GM23338 (cell line): ENCODE measurements around the gene PPP1R3E. TPM values are rescaled to one million over a fixed set of nuclear protein-coding genes. Genes with fewer than 3 reads are reported as not detected.

Source experiments
- ATAC-seq: fragments of 200-7000 bp; cut with Tn5 transposase; 3 replicates; pipeline ENCODE4 v1.9.1; 2020
- DNase-seq: peaks from one replicate; pipeline ENCODE4 v3.0.0-alpha.2; 2015; ENCODE audit warnings: low spot score
- H2AFZ ChIP-seq: fragments of 200-600 bp; sonication (generic); 2 replicates; pipeline ENCODE4 v1.8.0; 2016; ENCODE audit warnings: antibody characterized with exemption, mild to moderate bottlenecking, moderate library complexity
- H3F3A ChIP-seq: fragments of 200-600 bp; sonication (generic); replicated peaks from 2 replicates; pipeline ENCODE4 v1.8.0; 2017; ENCODE audit warnings: antibody characterized with exemption, mixed run types, low read depth
- H3K27ac ChIP-seq: fragments of 200-600 bp; sonication (generic); 2 replicates; pipeline ENCODE4 v1.6.1; 2016; ENCODE audit warnings: low read depth
- H3K27me3 ChIP-seq: fragments of 200-600 bp; sonication (generic); 2 replicates; pipeline ENCODE4 v1.8.0; 2016; ENCODE audit warnings: mild to moderate bottlenecking, mixed run types, moderate library complexity; ENCODE audit not compliant: insufficient read depth
- H3K36me3 ChIP-seq: fragments of 200-600 bp; sonication (generic); 2 replicates; pipeline ENCODE4 v1.8.0; 2016; ENCODE audit warnings: mild to moderate bottlenecking; ENCODE audit not compliant: insufficient read depth
- H3K4me1 ChIP-seq: fragments of 200-600 bp; sonication (generic); 2 replicates; pipeline ENCODE4 v1.8.0; 2016; ENCODE audit warnings: mild to moderate bottlenecking, moderate library complexity; ENCODE audit not compliant: insufficient read depth
- H3K4me2 ChIP-seq: fragments of 200-600 bp; sonication (generic); 2 replicates; pipeline ENCODE4 v1.7.1; 2017; ENCODE audit warnings: mixed run types
- H3K4me3 ChIP-seq: fragments of 200-600 bp; sonication (generic); 2 replicates; pipeline ENCODE4 v1.6.1; 2016; ENCODE audit warnings: mixed run types
- H3K79me2 ChIP-seq: fragments of 200-600 bp; sonication (generic); replicated peaks from 2 replicates; pipeline ENCODE4 v1.8.0; 2017; ENCODE audit warnings: mild to moderate bottlenecking; ENCODE audit not compliant: insufficient read depth
- H3K9me2 ChIP-seq: fragments of 200-600 bp; sonication (generic); 2 replicates; pipeline ENCODE4 v1.8.0; 2017; ENCODE audit not compliant: insufficient read depth
- H4K20me1 ChIP-seq: fragments of 200-600 bp; sonication (generic); replicated peaks from 2 replicates; pipeline ENCODE4 v1.8.0; 2017; ENCODE audit warnings: mild to moderate bottlenecking; ENCODE audit not compliant: insufficient read depth
- H3K27ac Mint-ChIP-seq: 2 replicates; pipeline ENCODE4 v1.8.0; 2020; ENCODE audit warnings: inconsistent platforms, mild to moderate bottlenecking, moderate library complexity, mixed read lengths
- H3K27me3 Mint-ChIP-seq: 3 replicates; pipeline ENCODE4 v1.8.0; 2022; ENCODE audit warnings: low read depth, mild to moderate bottlenecking, moderate library complexity, mixed read lengths, inconsistent platforms; ENCODE audit not compliant: insufficient read depth, poor library complexity
- H3K36me3 Mint-ChIP-seq: 3 replicates; pipeline ENCODE4 v1.8.0; 2021; ENCODE audit warnings: low read depth, mild to moderate bottlenecking, inconsistent platforms, moderate library complexity, mixed read lengths
- H3K4me1 Mint-ChIP-seq: 3 replicates; pipeline ENCODE4 v1.8.0; 2020; ENCODE audit warnings: mild to moderate bottlenecking, inconsistent platforms, mixed read lengths
- H3K4me3 Mint-ChIP-seq: 3 replicates; pipeline ENCODE4 v1.8.0; 2021; ENCODE audit warnings: moderate library complexity, mild to moderate bottlenecking, inconsistent platforms, mixed read lengths
- H3K9me3 Mint-ChIP-seq: 3 replicates; pipeline ENCODE4 v1.8.0; 2020; ENCODE audit warnings: moderate library complexity, mild to moderate bottlenecking, inconsistent platforms, mixed read lengths
- CREB1 ChIP-seq: fragments of 250-450 bp; sonication (Bioruptor Pico); IDR thresholded peaks from 2 replicates; pipeline ENCODE4 v1.5.0; 2020; ENCODE audit warnings: low read depth, mild to moderate bottlenecking, moderate library complexity
- EZH2 ChIP-seq: fragments of 200-600 bp; sonication (generic); IDR thresholded peaks from one replicate; pipeline ENCODE4 v1.8.0; 2017; ENCODE audit warnings: antibody characterized with exemption, mild to moderate bottlenecking, low read depth; ENCODE audit not compliant: unreplicated experiment
- EZH2phosphoT487 ChIP-seq: fragments of 200-600 bp; sonication (generic); IDR thresholded peaks from one replicate; pipeline ENCODE4 v1.8.1; 2018; ENCODE audit warnings: antibody characterized with exemption; ENCODE audit not compliant: unreplicated experiment
- NANOG ChIP-seq: IDR thresholded peaks from 2 replicates; pipeline ENCODE4 v1.6.1; 2016; ENCODE audit warnings: antibody characterized with exemption, borderline replicate concordance
- POLR2AphosphoS5 ChIP-seq: IDR thresholded peaks from 2 replicates; pipeline ENCODE4 v1.6.1; 2016; ENCODE audit warnings: antibody characterized with exemption, low read depth
- STAT1 ChIP-seq: IDR thresholded peaks from one replicate; pipeline ENCODE4 v1.6.1; 2016; ENCODE audit warnings: antibody characterized with exemption; ENCODE audit not compliant: unreplicated experiment
- ZNF114 ChIP-seq: fragments of 250-450 bp; sonication (Bioruptor Pico); IDR thresholded peaks from 2 replicates; pipeline ENCODE4 v1.5.0; 2020; ENCODE audit warnings: mild to moderate bottlenecking, moderate library complexity
- polyA plus RNA-seq: library from polyadenylated mRNA; unstranded; fragments of >200 nt; fragmentation: Nextera tagmentation; extraction: Ambion mirVana; gene quantifications from 2 replicates; pipeline ENCODE4 v1.2.1, GENCODE V29; 2016
- total RNA-seq: library from RNA; depleted of rRNA; stranded (reverse); fragments of >200 nt; shearing (Covaris generic); gene quantifications from 2 replicates; pipeline ENCODE4 v1.2.3, GENCODE V29; 2014
- TF ChIP-seq, protein P1 (sequence below), 2 experiments: fragments of 200-600 bp in 1 of 2; sonication (generic) in 1 of 2; conservative IDR thresholded peaks; 2 replicates each; pipeline versions ENCODE4 v1.5.1 to v1.6.1; 2016 to 2017; ENCODE audit warnings: antibody characterized with exemption in 2 of 2, low read depth in 2 of 2, mild to moderate bottlenecking in 2 of 2, moderate library complexity in 1 of 2
- TF ChIP-seq, protein P2 (sequence below): fragments of 250-450 bp; sonication (Bioruptor Pico); IDR thresholded peaks from 2 replicates; pipeline ENCODE4 v1.5.0; 2020; ENCODE audit warnings: mild to moderate bottlenecking, moderate library complexity
- TF ChIP-seq, protein P3 (sequence below): IDR thresholded peaks from one replicate; pipeline ENCODE4 v1.6.1; 2018; ENCODE audit warnings: antibody characterized with exemption; ENCODE audit not compliant: unreplicated experiment
- TF ChIP-seq, protein P4 (sequence below): IDR thresholded peaks from 2 replicates; pipeline ENCODE4 v1.6.1; 2016; ENCODE audit warnings: antibody characterized with exemption

The PPP1R3E gene
- total and polyA plus RNA-seq, 2 experiments from 2014 or later: 2.3 to 2.5 TPM

DNA sequence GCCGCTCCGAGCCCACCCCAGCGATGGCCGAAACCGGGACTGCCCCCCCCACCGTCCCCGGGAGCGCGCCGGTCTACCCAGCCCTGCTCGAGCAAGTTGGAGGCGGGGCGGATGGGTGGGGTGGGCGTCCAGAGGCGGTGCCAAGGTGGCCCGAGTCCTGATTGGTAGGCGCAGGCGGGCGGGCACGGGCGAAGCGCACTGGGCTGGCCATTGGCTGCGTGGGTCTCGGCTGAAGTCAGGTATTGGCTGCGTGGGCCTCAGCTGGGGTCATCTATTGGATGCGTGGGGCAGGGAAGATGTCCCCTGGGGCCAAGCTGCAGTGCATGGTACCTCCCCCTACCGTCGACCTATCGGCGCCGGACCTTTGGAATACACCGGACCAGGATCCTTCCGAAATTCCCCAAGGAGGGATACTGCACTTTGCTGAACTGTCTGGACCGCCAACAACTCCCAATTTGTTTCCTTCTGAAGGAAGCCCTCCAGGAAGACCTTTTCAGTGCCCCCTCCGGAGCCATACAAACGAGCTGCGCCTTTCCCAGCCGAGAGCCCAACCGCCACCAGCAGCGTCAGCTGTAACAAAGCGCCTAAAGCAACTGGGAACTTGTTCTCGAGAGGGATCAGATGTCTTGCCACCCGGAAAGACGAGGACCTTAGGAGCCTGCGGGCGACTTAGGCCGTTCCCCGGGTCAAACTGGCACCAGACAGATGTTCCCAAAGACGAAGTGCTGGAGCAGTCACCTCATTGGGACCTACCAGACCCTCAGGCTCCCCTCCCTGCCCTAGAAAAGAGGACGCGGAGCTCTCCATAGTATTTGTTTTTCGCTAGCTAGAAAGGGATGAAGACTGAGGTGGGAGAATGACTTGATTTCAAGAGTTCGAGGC is 16.4 kb downstream of the PPP1R3E start, which contains the start of gene HOMEZ:
TSS of gene HOMEZ (minus strand) at position 113 of the 882 bp plus-strand sequence. CDS start 180 bp downstream, outside the sequence.
- Histone ChIP-seq H3K36me3 (no peaks in the 10 kb centered on the region), H3K4me1 (peaks cover 15% of the 10 kb centered on the region), H3F3A (peaks cover 12% of the 10 kb centered on the region), H3K79me2 (peaks cover 12% of the 10 kb centered on the region), H3K4me2 (peak within 1 kb of the TSS; percentile 93), H4K20me1 (peaks cover 15% of the 10 kb centered on the region; the same call in 1 of the 2 replicates), H3K27ac (peak within 1 kb of the TSS; percentile 82), H3K4me3 (peak within 1 kb of the TSS; percentile 94), H3K9me2 (no peaks in the 10 kb centered on the region), H2AFZ (peak within 1 kb of the TSS; percentile 98), H3K27me3 (peaks cover 60% of the 10 kb centered on the region)
- Mint-ChIP-seq H3K36me3 (no peaks in the 10 kb centered on the region), H3K4me1 (peaks cover 11% of the 10 kb centered on the region; the same call in 2 of the 3 replicates), H3K27ac (peak within 1 kb of the TSS; percentile 94), H3K9me3 (no peaks in the 10 kb centered on the region), H3K27me3 (peaks cover 47% of the 10 kb centered on the region), H3K4me3 (peak within 1 kb of the TSS; percentile 91)
- DNase-seq (peak; percentile 98), ATAC-seq (peak; percentile 96)
- no peak for TF ChIP-seq STAT1
- TF ChIP-seq POLR2AphosphoS5: peak; percentile 69
- TF ChIP-seq NANOG: no peak
- TF ChIP-seq, protein P1, sequence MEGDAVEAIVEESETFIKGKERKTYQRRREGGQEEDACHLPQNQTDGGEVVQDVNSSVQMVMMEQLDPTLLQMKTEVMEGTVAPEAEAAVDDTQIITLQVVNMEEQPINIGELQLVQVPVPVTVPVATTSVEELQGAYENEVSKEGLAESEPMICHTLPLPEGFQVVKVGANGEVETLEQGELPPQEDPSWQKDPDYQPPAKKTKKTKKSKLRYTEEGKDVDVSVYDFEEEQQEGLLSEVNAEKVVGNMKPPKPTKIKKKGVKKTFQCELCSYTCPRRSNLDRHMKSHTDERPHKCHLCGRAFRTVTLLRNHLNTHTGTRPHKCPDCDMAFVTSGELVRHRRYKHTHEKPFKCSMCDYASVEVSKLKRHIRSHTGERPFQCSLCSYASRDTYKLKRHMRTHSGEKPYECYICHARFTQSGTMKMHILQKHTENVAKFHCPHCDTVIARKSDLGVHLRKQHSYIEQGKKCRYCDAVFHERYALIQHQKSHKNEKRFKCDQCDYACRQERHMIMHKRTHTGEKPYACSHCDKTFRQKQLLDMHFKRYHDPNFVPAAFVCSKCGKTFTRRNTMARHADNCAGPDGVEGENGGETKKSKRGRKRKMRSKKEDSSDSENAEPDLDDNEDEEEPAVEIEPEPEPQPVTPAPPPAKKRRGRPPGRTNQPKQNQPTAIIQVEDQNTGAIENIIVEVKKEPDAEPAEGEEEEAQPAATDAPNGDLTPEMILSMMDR (conservative IDR thresholded peaks at IDR 0.05; ENCODE audit: low read depth in 2 of 2): 0 out of 4 replicates have a peak, but pooled peaks of 1 of the 2 experiments have one; percentile 1
- TF ChIP-seq CREB1 (CRISPR knock-in tag): peak; percentile 68; the same call in 1 of the 2 replicates
- TF ChIP-seq ZNF114: no peak
- no peak for TF ChIP-seq EZH2
- TF ChIP-seq, protein P2, sequence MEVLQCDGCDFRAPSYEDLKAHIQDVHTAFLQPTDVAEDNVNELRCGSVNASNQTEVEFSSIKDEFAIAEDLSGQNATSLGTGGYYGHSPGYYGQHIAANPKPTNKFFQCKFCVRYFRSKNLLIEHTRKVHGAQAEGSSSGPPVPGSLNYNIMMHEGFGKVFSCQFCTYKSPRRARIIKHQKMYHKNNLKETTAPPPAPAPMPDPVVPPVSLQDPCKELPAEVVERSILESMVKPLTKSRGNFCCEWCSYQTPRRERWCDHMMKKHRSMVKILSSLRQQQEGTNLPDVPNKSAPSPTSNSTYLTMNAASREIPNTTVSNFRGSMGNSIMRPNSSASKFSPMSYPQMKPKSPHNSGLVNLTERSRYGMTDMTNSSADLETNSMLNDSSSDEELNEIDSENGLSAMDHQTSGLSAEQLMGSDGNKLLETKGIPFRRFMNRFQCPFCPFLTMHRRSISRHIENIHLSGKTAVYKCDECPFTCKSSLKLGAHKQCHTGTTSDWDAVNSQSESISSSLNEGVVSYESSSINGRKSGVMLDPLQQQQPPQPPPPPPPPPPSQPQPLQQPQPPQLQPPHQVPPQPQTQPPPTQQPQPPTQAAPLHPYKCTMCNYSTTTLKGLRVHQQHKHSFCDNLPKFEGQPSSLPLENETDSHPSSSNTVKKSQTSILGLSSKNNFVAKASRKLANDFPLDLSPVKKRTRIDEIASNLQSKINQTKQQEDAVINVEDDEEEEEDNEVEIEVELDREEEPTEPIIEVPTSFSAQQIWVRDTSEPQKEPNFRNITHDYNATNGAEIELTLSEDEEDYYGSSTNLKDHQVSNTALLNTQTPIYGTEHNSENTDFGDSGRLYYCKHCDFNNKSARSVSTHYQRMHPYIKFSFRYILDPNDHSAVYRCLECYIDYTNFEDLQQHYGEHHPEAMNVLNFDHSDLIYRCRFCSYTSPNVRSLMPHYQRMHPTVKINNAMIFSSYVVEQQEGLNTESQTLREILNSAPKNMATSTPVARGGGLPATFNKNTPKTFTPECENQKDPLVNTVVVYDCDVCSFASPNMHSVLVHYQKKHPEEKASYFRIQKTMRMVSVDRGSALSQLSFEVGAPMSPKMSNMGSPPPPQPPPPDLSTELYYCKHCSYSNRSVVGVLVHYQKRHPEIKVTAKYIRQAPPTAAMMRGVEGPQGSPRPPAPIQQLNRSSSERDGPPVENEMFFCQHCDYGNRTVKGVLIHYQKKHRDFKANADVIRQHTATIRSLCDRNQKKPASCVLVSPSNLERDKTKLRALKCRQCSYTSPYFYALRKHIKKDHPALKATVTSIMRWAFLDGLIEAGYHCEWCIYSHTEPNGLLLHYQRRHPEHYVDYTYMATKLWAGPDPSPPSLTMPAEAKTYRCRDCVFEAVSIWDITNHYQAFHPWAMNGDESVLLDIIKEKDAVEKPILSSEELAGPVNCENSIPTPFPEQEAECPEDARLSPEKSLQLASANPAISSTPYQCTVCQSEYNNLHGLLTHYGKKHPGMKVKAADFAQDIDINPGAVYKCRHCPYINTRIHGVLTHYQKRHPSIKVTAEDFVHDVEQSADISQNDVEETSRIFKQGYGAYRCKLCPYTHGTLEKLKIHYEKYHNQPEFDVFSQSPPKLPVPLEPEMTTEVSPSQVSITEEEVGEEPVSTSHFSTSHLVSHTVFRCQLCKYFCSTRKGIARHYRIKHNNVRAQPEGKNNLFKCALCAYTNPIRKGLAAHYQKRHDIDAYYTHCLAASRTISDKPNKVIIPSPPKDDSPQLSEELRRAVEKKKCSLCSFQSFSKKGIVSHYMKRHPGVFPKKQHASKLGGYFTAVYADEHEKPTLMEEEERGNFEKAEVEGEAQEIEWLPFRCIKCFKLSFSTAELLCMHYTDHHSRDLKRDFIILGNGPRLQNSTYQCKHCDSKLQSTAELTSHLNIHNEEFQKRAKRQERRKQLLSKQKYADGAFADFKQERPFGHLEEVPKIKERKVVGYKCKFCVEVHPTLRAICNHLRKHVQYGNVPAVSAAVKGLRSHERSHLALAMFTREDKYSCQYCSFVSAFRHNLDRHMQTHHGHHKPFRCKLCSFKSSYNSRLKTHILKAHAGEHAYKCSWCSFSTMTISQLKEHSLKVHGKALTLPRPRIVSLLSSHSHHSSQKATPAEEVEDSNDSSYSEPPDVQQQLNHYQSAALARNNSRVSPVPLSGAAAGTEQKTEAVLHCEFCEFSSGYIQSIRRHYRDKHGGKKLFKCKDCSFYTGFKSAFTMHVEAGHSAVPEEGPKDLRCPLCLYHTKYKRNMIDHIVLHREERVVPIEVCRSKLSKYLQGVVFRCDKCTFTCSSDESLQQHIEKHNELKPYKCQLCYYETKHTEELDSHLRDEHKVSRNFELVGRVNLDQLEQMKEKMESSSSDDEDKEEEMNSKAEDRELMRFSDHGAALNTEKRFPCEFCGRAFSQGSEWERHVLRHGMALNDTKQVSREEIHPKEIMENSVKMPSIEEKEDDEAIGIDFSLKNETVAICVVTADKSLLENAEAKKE (CRISPR knock-in tag): no peak
- TF ChIP-seq, protein P3, sequence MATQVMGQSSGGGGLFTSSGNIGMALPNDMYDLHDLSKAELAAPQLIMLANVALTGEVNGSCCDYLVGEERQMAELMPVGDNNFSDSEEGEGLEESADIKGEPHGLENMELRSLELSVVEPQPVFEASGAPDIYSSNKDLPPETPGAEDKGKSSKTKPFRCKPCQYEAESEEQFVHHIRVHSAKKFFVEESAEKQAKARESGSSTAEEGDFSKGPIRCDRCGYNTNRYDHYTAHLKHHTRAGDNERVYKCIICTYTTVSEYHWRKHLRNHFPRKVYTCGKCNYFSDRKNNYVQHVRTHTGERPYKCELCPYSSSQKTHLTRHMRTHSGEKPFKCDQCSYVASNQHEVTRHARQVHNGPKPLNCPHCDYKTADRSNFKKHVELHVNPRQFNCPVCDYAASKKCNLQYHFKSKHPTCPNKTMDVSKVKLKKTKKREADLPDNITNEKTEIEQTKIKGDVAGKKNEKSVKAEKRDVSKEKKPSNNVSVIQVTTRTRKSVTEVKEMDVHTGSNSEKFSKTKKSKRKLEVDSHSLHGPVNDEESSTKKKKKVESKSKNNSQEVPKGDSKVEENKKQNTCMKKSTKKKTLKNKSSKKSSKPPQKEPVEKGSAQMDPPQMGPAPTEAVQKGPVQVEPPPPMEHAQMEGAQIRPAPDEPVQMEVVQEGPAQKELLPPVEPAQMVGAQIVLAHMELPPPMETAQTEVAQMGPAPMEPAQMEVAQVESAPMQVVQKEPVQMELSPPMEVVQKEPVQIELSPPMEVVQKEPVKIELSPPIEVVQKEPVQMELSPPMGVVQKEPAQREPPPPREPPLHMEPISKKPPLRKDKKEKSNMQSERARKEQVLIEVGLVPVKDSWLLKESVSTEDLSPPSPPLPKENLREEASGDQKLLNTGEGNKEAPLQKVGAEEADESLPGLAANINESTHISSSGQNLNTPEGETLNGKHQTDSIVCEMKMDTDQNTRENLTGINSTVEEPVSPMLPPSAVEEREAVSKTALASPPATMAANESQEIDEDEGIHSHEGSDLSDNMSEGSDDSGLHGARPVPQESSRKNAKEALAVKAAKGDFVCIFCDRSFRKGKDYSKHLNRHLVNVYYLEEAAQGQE: no peak
- TF ChIP-seq, protein P4, sequence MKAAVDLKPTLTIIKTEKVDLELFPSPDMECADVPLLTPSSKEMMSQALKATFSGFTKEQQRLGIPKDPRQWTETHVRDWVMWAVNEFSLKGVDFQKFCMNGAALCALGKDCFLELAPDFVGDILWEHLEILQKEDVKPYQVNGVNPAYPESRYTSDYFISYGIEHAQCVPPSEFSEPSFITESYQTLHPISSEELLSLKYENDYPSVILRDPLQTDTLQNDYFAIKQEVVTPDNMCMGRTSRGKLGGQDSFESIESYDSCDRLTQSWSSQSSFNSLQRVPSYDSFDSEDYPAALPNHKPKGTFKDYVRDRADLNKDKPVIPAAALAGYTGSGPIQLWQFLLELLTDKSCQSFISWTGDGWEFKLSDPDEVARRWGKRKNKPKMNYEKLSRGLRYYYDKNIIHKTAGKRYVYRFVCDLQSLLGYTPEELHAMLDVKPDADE: 0 out of 2 replicates have a peak, but pooled peaks have one; percentile 25
- no peak for TF ChIP-seq EZH2phosphoT487
